Tibial nerve (tissue), 3 donors: ENCODE measurements around the gene UTS2R.

Experiments used
- CTCF ChIP-seq, 5 experiments: fragments of 200-600 bp in 3 of 5; fragments of 450-650 bp in 2 of 5; sonication (generic) in 3 of 5; IDR thresholded peaks; one replicate each; pipeline ENCODE4 v1.5.1; 2016 to 2019; ENCODE audit warnings: antibody characterized with exemption in 5 of 5, mild to moderate bottlenecking in 3 of 5, moderate library complexity in 2 of 5
- POLR2A ChIP-seq, 2 donors: fragments of 450-650 bp; IDR thresholded peaks; one replicate each; pipeline ENCODE4 v1.6.1; 2017; ENCODE audit warnings: antibody characterized with exemption in 2 of 2, mild to moderate bottlenecking in 2 of 2, moderate library complexity in 2 of 2

DNA sequence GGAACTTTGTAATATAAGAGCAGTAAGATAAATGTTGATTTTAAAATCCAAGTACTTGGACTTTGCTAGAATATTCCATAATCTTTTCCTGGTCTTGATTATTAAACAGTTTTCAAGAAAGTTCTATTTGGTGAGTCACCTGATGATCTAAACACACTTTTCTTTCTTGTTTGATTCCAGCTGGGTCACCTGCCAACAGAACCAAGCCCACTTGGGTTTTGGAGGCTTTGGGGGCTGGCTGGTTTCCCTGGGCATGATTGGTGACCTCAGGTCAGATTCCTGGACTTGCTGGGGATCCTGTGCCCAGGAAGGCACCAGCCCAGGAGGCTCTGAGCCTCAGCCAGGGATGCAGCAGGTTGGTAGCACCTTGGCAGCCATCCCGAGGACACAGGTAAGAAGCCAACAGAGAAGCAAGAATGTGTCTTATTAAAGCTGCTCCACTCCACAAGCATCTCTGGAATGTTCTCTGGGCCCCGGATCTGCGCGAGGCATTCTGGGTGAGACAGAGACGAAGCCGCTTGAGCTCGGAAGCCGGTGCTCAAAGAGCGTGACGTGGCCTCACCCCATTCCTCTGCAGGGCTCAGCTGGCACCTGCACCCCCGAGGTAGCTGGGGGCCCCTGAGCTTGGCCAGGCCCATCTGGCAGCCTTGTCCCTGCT, 15.7 kb upstream of the UTS2R start:
- TF ChIP-seq CTCF (IDR thresholded peaks at IDR 0.05) (no peak), POLR2A (IDR thresholded peaks at IDR 0.05) (no peak)
